ENCODE data around the gene PRKG1.

DNA sequence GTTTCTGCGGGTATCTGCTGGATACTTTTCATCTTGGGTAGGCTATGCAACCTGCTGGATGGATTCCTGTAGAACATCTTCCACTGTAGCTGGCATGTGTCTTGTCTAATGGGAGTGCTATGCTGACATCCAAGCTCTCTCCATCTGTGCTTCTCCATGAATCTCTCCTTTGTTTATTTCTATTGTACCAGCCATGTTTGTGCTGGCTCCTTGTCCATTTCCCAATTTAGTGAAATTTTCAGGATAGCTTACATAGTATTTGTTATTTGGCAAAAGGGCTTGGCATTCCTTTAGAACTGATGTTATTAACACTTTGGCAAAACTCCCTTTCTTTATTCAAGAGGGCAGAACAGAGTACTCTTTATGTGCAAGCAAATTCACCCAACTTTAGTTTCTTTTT is 427.1 kb downstream of the PRKG1 start:
- no peak for TF ChIP-seq POLR2A (IDR thresholded peaks at IDR 0.05)
- TF ChIP-seq, protein P1, sequence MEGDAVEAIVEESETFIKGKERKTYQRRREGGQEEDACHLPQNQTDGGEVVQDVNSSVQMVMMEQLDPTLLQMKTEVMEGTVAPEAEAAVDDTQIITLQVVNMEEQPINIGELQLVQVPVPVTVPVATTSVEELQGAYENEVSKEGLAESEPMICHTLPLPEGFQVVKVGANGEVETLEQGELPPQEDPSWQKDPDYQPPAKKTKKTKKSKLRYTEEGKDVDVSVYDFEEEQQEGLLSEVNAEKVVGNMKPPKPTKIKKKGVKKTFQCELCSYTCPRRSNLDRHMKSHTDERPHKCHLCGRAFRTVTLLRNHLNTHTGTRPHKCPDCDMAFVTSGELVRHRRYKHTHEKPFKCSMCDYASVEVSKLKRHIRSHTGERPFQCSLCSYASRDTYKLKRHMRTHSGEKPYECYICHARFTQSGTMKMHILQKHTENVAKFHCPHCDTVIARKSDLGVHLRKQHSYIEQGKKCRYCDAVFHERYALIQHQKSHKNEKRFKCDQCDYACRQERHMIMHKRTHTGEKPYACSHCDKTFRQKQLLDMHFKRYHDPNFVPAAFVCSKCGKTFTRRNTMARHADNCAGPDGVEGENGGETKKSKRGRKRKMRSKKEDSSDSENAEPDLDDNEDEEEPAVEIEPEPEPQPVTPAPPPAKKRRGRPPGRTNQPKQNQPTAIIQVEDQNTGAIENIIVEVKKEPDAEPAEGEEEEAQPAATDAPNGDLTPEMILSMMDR (IDR thresholded peaks at IDR 0.05): no peak

Measured in Peyer's patch (tissue), 4 donors.